ENCODE measurements around the gene WWOX.

- TF ChIP-seq CTCF (IDR thresholded peaks at IDR 0.05; ENCODE audit: control extremely low read depth in 1 of 3, insufficient read depth in 1 of 3, low read depth in 1 of 3, low read length in 3 of 3), result no peak
- TF ChIP-seq POLR2A (IDR thresholded peaks at IDR 0.05; ENCODE audit: control extremely low read depth in 1 of 2, low read depth in 2 of 2, low read length in 2 of 2), result no peak
- no peak for TF ChIP-seq SP2 (IDR thresholded peaks at IDR 0.05; ENCODE audit: low read length)
Observed at GRCh38 chr16:78097548-78097947, 1.9 kb upstream of the WWOX start.

Measured in H1 (cell line).